Measurements from ENCODE around the gene NSUN6. TPM values are rescaled to one million over a fixed set of nuclear protein-coding genes. Genes with fewer than 3 reads are reported as not detected.

NSUN6 gene
- total RNA-seq, 3 donors from 2014 or later, result 11.8 to 28.4 (median 18.0) TPM

DNA sequence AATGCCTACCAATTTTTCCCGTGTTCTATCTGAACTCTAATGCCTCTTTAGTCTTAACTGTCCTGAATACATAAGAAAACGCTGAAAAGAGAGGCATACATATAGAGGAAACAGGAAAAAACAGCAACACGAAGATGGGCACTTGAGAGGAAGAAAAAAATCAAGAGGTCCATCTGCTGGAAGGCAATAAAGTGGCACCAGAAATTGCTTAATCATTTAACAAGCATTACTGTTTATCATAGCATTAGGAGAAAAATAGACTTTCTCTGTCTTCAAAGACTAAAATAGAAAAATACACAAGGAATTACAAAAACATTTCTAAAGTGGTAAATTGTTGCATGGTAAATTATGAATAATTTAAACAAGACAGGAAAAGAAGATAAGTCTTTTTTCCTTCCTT lies 35.0 kb downstream of the NSUN6 start:
- no peaks in the 10 kb centered on the region for H3K4me1 ChIP-seq
- DNase-seq (ENCODE audit: low spot score in 2 of 2), result no peak
- no peaks in the 10 kb centered on the region for H3K9me3 ChIP-seq
- H3K27ac ChIP-seq, result no peak overlapping the region
- TF ChIP-seq, protein P1, sequence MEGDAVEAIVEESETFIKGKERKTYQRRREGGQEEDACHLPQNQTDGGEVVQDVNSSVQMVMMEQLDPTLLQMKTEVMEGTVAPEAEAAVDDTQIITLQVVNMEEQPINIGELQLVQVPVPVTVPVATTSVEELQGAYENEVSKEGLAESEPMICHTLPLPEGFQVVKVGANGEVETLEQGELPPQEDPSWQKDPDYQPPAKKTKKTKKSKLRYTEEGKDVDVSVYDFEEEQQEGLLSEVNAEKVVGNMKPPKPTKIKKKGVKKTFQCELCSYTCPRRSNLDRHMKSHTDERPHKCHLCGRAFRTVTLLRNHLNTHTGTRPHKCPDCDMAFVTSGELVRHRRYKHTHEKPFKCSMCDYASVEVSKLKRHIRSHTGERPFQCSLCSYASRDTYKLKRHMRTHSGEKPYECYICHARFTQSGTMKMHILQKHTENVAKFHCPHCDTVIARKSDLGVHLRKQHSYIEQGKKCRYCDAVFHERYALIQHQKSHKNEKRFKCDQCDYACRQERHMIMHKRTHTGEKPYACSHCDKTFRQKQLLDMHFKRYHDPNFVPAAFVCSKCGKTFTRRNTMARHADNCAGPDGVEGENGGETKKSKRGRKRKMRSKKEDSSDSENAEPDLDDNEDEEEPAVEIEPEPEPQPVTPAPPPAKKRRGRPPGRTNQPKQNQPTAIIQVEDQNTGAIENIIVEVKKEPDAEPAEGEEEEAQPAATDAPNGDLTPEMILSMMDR (IDR thresholded peaks at IDR 0.05), result no peak
- TF ChIP-seq POLR2AphosphoS5 (IDR thresholded peaks at IDR 0.05) (no peak), POLR2A (IDR thresholded peaks at IDR 0.05) (no peak)
- no peaks in the 10 kb centered on the region for H3K27me3 ChIP-seq
- H3K36me3 ChIP-seq, result no peaks in the 10 kb centered on the region
- no peak overlapping the region for H3K4me3 ChIP-seq
- intact Hi-C loops (cut with DNase I; ENCODE audit: low total_unique reads), result loop anchor here (5.0 kb wide), 1 partner anchor 161 kb away; no protein-coding TSS in a partner anchor

DNA sequence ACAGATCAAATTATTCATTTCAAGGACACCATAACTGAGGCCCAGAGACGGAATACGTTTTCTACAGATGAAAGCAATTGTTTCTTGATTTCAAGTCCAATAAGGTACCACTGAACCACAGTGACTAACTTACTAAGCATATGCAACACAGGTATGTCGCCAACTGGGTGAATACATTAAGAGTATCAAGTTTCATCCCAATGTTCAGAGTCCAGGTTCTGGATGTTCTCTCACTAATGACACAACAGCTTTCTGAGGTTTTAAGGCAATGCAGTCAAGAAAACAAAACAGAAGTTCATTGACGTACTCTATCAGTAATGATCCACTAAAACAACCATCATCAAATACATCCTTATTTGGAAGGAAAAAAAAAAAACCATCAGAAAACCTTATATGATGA lies 35.8 kb downstream of the NSUN6 start:
- Histone ChIP-seq H3K9me3 (no peaks in the 10 kb centered on the region), H3K27ac (no peak overlapping the region), H3K27me3 (no peaks in the 10 kb centered on the region), H3K36me3 (no peaks in the 10 kb centered on the region), H3K4me1 (no peaks in the 10 kb centered on the region), H3K4me3 (no peak overlapping the region)
- TF ChIP-seq POLR2AphosphoS5 (IDR thresholded peaks at IDR 0.05), result no peak
- TF ChIP-seq, protein P1 (IDR thresholded peaks at IDR 0.05), result no peak
- TF ChIP-seq POLR2A (IDR thresholded peaks at IDR 0.05), result no peak
- no peak for DNase-seq (ENCODE audit: low spot score in 2 of 2)
- intact Hi-C loops (cut with DNase I; ENCODE audit: low total_unique reads), result loop anchor here (5.0 kb wide), 1 partner anchor 162 kb away; no protein-coding TSS in a partner anchor

DNA sequence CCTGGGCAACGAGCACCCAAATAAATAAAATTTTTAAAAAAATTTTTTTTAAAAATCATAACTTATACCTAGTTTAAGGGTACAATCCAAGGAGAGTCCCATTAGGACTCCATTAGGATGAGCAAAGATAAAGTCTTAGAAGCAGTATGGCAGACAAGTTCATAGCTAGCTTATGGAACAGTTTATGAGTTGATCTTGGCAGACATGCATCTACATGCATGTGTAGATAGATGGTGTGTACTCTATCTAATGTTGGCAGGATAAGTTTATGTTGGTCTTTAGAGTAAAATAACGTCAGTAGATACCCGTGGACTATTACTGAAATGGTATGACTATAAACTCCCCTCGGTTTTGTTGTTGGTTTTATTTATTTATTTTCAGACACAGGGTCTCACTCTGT lies 40.2 kb downstream of the NSUN6 start:
- Histone ChIP-seq H3K36me3 (no peaks in the 10 kb centered on the region), H3K27me3 (no peaks in the 10 kb centered on the region), H3K9me3 (no peaks in the 10 kb centered on the region), H3K27ac (peak overlapping the region in 1 of 2 donors; percentile 43), H3K4me3 (no peak overlapping the region), H3K4me1 (no peaks in the 10 kb centered on the region)
- DNase-seq (ENCODE audit: low spot score in 2 of 2), result no peak
- TF ChIP-seq, protein P1 (IDR thresholded peaks at IDR 0.05), result no peak
- TF ChIP-seq POLR2AphosphoS5 (IDR thresholded peaks at IDR 0.05), result no peak
- TF ChIP-seq POLR2A (IDR thresholded peaks at IDR 0.05), result no peak
- intact Hi-C loops (cut with DNase I; ENCODE audit: low total_unique reads), result no loop called here

DNA sequence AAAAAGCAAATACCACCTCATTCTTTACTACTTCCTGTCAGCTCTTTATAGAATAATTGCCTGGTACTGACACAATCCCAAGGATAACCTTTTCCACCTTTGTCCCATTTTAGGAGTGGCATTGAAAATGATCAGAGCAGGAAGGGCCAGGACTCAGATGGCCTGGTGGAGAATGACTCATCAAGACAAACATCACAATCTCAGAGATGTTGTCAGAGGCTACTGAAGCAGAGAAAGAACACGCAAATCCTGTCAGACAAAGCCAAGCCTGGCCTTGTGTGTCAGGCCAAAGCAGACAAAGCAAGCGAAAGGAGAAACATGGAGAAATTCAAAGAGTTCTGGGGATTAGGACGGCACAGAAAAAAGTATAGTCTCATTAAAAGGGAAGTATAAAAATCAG lies 40.9 kb downstream of the NSUN6 start:
- Histone ChIP-seq H3K27me3 (no peaks in the 10 kb centered on the region), H3K4me3 (no peak overlapping the region), H3K36me3 (no peaks in the 10 kb centered on the region), H3K27ac (peak overlapping the region; percentile 43 to 53), H3K9me3 (no peaks in the 10 kb centered on the region), H3K4me1 (no peaks in the 10 kb centered on the region)
- intact Hi-C loops (cut with DNase I; ENCODE audit: low total_unique reads), result no loop called here
- peak in 1 of 3 donors; percentile 26 for TF ChIP-seq POLR2AphosphoS5 (IDR thresholded peaks at IDR 0.05)
- TF ChIP-seq, protein P1 (IDR thresholded peaks at IDR 0.05), result no peak
- DNase-seq (ENCODE audit: low spot score in 2 of 2), result no peak

DNA sequence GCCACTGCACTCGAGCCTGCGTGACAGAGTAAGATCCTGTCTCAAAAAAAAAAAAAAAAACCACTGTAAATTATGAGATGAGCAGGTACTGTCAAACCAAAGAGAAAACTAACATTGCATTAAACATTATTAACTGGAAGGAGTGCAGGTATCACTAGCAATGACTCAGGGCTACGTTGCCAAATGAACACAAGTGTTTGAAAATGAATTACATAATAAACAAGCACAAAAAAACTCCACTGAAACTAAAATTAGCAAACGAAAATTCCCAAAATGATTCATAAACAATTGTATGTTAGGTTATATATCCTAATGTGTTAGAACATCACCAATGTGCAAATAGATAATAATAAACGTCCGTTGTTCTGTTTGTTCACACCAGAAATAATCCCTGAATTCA lies 42.8 kb downstream of the NSUN6 start:
- Histone ChIP-seq H3K27ac (no peak overlapping the region), H3K4me1 (no peaks in the 10 kb centered on the region), H3K36me3 (no peaks in the 10 kb centered on the region), H3K27me3 (no peaks in the 10 kb centered on the region), H3K4me3 (no peak overlapping the region), H3K9me3 (no peaks in the 10 kb centered on the region)
- no peak for DNase-seq (ENCODE audit: low spot score in 2 of 2)
- TF ChIP-seq, protein P1 (IDR thresholded peaks at IDR 0.05), result no peak
- TF ChIP-seq POLR2AphosphoS5 (IDR thresholded peaks at IDR 0.05) (no peak), POLR2A (IDR thresholded peaks at IDR 0.05) (no peak)
- intact Hi-C loops (cut with DNase I; ENCODE audit: low total_unique reads), result no loop called here
